ENCODE results near the gene CAMP.

CAMP gene, protein sequence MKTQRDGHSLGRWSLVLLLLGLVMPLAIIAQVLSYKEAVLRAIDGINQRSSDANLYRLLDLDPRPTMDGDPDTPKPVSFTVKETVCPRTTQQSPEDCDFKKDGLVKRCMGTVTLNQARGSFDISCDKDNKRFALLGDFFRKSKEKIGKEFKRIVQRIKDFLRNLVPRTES

DNA sequence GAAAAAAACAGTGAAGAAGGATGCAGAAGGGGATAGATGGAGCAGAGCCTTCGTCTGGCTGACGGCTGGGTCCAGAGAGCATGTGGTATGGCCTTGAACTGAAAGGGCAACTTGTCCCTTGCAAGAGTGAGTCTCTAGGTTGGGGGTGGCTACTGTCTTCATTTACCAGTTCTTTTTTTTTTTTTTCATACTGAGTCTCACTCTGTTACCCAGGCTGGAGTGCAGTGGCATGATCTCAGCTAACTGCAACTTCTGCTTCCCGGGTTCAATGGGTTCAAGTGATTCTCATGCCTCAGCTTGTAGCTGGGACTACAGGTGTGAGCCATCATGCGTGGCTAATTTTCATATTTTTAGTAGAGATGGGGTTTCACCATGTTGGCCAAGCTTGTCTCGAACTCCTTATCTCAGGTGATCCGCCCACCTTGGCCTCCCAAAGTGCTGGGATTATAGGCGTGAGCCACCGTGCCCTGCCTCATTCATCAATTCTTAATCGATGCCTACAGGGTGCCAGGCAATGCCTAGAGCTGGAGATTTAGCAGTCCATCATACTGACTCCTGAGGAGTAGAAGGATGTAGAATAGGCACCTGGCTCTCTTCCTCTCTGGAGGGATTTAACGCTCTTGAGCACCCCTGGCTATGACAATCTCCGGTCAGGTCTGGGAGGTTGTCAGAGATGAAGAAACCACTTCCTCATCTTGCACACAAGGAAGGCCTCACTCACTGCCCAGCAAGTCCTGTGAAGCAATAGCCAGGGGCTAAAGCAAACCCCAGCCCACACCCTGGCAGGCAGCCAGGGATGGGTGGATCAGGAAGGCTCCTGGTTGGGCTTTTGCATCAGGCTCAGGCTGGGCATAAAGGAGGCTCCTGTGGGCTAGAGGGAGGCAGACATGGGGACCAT is at the start of gene CAMP:
Gene CAMP, plus strand, starts transcription at position 880 of the 898 bp plus-strand sequence. Its CDS starts 17 bp downstream, at position 897.
- no peaks in the 10 kb centered on the region for H3K9me3 Mint-ChIP-seq
- H3K36me3 Mint-ChIP-seq (ENCODE audit: low read depth): no peaks in the 10 kb centered on the region
- no peak within 1 kb of the TSS for H3K4me3 Mint-ChIP-seq
- H3K4me1 Mint-ChIP-seq (ENCODE audit: low read depth): peaks cover 5% of the 10 kb centered on the region
- no peak for DNase-seq (ENCODE audit: low spot score)
- H3K27ac Mint-ChIP-seq: no peak within 1 kb of the TSS
- H3K27me3 Mint-ChIP-seq (ENCODE audit: low read depth): peaks cover 8% of the 10 kb centered on the region

DNA sequence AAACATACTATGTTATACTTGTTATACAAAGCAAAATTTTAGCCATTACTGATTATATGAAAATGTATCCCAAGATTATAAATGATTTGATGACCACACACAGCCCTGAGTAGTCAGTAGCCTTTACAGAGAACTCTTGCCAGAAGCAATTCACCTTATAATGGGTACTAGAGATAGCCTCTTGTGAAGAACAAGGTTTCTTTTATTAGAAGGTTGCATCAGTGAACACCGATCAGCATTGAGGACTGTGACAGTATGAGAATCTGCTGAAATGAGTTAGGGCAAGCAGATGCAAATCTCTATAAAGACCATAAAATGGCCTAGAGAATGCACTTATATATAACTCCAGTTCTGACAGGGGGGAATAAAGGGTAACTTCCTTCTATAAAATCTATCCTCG is 45.2 kb upstream of the CAMP start:
- Mint-ChIP-seq H3K36me3 (ENCODE audit: low read depth) (peaks cover 69% of the 10 kb centered on the region), H3K9me3 (no peaks in the 10 kb centered on the region), H3K4me1 (ENCODE audit: low read depth) (peaks cover 16% of the 10 kb centered on the region), H3K27ac (no peak overlapping the region), H3K4me3 (no peak overlapping the region), H3K27me3 (ENCODE audit: low read depth) (no peaks in the 10 kb centered on the region)
- no peak for DNase-seq (ENCODE audit: low spot score)

DNA sequence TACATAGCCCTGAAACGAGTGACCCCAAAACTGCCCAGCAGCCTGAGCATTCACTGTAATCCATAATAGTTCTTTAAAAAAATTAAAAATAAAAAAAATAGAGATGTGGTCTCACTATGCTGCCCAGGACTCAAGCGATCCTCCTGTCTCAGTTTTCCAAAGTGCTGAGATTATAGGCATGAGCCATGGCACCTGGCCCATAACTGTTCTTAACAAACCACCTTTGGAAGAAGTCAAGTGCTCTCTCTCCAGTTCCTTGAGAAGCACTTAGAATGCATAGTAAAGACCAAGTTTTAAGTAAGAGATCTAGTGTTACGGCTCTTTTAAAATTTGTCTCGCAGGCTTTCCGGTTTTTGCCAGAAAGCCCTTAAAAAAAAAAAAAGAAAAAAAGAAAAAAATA is 43.3 kb upstream of the CAMP start:
- Mint-ChIP-seq H3K36me3 (ENCODE audit: low read depth) (peaks cover 67% of the 10 kb centered on the region), H3K9me3 (no peaks in the 10 kb centered on the region), H3K4me3 (no peak overlapping the region), H3K4me1 (ENCODE audit: low read depth) (peaks cover 16% of the 10 kb centered on the region), H3K27ac (no peak overlapping the region), H3K27me3 (ENCODE audit: low read depth) (no peaks in the 10 kb centered on the region)
- no peak for DNase-seq (ENCODE audit: low spot score)

DNA sequence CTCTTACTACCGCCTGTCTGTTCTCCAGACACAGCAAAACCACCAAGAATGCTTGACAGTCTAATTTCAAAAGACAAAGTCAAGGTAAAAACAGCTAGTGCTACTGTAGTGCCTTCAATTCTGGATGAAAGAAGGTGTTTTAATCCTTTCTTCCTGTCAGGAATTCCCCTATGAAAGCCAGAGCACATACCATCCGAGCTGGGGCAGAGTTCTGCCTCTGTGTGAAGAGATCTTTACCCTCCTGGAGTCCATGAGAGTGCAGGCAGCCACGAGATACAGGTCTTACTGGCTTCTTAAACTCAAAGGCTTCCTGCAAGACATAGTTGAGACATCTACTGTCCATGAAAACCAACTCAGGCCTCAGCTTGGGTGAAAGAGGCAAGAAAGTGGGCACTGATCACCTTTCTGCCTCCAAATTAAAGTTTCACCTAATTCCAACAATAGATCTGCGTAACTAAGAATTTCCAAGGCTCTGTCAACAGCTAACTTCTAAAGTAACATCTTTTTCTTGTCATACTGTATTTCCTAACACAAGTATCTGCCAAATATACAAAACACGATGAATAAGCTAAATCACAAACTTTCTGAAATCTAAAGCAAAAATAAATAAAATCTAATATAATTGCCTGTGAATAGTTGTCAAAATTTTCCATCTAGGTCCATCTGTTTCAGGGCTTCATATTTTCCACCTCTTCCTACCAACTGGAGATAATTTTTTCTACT is 42.6 kb upstream of the CAMP start:
- H3K9me3 Mint-ChIP-seq: no peaks in the 10 kb centered on the region
- no peaks in the 10 kb centered on the region for H3K27me3 Mint-ChIP-seq (ENCODE audit: low read depth)
- no peak overlapping the region for H3K4me3 Mint-ChIP-seq
- DNase-seq (ENCODE audit: low spot score): no peak
- H3K4me1 Mint-ChIP-seq (ENCODE audit: low read depth): peaks cover 21% of the 10 kb centered on the region
- no peak overlapping the region for H3K27ac Mint-ChIP-seq
- H3K36me3 Mint-ChIP-seq (ENCODE audit: low read depth): peaks cover 68% of the 10 kb centered on the region

DNA sequence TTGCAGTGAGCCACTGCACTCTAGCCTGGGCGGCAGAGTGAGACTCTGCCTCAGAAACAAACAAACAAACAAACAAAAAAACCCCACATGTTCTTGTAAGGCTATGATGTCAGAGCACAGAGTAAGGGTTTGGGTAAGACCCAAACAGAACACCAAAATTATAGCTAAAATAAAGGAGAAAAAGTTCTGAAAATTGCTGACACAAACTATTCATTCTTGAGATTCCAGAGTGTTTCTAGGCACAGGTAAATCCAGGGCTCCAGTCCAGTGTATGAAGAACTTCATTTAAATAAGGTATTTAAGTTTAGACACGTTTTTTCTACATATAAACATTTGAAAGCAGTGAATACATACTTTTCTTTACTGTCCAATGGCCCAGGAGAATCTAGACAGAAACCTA is 39.0 kb upstream of the CAMP start:
- no peak overlapping the region for H3K27ac Mint-ChIP-seq
- no peaks in the 10 kb centered on the region for H3K9me3 Mint-ChIP-seq
- no peaks in the 10 kb centered on the region for H3K27me3 Mint-ChIP-seq (ENCODE audit: low read depth)
- peaks cover 38% of the 10 kb centered on the region for H3K4me1 Mint-ChIP-seq (ENCODE audit: low read depth)
- no peak overlapping the region for H3K4me3 Mint-ChIP-seq
- peaks cover 62% of the 10 kb centered on the region for H3K36me3 Mint-ChIP-seq (ENCODE audit: low read depth)
- DNase-seq (ENCODE audit: low spot score): no peak

DNA sequence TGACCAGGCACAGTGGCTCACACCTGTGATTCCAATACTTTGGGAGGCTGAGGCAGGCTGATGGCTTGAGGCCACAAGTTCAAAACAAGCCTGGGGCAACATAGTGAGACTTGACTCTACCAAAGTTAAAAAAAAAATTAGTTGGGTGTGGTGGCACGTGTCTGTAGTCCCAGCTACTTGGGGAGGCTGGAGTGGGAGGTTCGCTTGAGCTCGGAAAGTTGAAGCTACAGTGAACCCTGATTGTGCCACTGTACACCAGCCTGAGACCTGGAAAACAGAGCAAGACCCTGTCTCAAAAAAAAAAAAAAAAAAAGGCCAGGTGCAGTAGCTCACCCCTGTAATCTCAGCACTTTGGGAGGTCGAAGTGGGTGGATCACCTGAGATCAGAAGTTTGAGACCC is 38.2 kb upstream of the CAMP start:
- Mint-ChIP-seq H3K4me1 (ENCODE audit: low read depth) (peaks cover 38% of the 10 kb centered on the region), H3K27me3 (ENCODE audit: low read depth) (no peaks in the 10 kb centered on the region), H3K9me3 (no peaks in the 10 kb centered on the region), H3K27ac (no peak overlapping the region), H3K4me3 (no peak overlapping the region), H3K36me3 (ENCODE audit: low read depth) (peaks cover 55% of the 10 kb centered on the region)
- DNase-seq (ENCODE audit: low spot score): no peak

DNA sequence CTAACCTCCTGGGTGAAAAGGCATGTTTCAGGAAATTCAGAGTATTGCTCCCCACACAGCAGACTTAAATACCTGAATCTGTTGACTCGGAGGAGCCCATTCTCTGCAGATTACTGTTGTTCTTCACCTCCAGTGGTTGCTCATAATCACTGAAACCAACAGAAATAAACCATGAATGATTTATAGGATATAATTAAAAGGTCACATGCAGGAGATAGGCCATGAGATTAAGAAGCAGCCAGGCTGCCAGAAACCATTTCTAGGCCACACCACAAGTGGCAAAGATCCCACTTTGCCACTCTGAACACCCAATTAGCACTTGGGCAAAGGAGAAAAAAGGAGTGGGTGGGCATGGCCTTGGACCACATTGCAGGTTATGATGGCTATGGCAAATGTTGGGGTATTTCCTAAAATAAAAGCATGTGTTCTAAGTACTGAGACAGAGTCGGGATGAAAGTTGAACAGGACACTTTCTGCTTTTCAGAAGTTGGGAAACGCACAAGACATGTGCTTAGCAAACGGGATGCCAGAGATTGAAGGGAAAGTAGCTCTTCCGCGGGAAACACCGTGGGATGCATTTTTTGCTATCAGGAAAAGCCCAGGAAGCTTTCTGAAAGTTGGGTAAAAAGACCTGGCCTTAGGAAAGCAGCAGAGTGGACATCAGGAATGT is 36.5 kb upstream of the CAMP start:
- peak overlapping the region; percentile 87 for H3K4me3 Mint-ChIP-seq
- DNase-seq (ENCODE audit: low spot score): no peak

DNA sequence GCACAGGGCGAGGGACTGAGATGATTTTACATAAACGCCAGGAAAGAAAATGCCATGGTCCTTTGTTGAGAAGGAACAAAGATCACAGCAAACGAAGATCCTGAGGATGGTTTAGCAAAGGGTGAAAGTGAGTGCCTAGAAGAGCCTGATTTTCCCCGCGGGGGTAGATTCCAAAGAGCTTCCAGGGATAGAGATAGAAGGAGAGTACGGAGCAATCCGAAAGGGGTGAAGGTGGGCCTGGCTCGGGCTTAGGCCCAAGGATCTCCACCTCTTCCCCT is 36.1 kb upstream of the CAMP start:
- no peak for DNase-seq (ENCODE audit: low spot score)
- peak overlapping the region; percentile 87 for H3K4me3 Mint-ChIP-seq
- peak overlapping the region; percentile 78 for H3K27ac Mint-ChIP-seq
- peaks cover 29% of the 10 kb centered on the region for H3K4me1 Mint-ChIP-seq (ENCODE audit: low read depth)
- H3K36me3 Mint-ChIP-seq (ENCODE audit: low read depth): peaks cover 41% of the 10 kb centered on the region
- no peaks in the 10 kb centered on the region for H3K9me3 Mint-ChIP-seq
- H3K27me3 Mint-ChIP-seq (ENCODE audit: low read depth): no peaks in the 10 kb centered on the region

More for the DNA sequence above, 36.5 kb upstream of the CAMP start:
- Mint-ChIP-seq H3K27me3 (ENCODE audit: low read depth) (no peaks in the 10 kb centered on the region), H3K36me3 (ENCODE audit: low read depth) (peaks cover 44% of the 10 kb centered on the region), H3K9me3 (no peaks in the 10 kb centered on the region), H3K4me1 (ENCODE audit: low read depth) (peaks cover 31% of the 10 kb centered on the region), H3K27ac (peak overlapping the region; percentile 78)

DNA sequence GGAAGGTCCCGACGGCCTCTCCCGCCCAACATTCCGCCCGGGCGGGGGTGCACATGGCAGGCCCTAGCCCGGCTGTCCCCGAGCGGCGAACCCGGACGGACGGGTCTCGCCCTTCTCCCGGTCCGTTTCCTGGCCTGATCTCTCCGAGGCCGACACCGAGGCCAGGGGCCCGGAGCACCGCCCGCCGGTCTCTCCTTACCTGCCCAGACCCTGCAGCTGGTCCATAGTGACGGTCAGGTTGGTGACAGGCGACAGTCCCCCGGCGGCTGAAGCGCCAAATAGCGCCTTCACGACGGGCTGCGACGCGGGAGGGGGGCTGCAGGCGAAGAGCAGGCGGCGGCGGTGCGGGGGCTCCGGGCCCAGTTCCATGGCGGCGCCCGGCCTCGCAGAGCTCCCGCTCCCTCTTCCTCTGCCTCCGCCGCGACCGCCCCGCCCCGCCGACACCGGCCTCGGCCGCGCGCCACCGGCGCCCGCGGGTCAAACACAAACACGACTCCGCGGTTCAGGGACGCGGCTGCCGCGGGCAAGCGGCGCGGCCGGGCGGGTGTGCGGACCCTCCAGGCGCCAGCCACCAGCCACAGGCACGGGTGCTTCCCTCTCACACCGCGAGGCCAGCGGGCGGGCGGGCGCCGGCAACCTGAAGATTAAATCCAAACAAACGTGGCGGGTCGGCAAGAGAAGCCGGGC is 35.6 kb upstream of the CAMP start:
- peak overlapping the region; percentile 87 for H3K4me3 Mint-ChIP-seq
- H3K27me3 Mint-ChIP-seq (ENCODE audit: low read depth): no peaks in the 10 kb centered on the region
- peak; percentile 52 for DNase-seq (ENCODE audit: low spot score)
- peak overlapping the region; percentile 80 for H3K27ac Mint-ChIP-seq
- H3K4me1 Mint-ChIP-seq (ENCODE audit: low read depth): peaks cover 25% of the 10 kb centered on the region
- H3K9me3 Mint-ChIP-seq: no peaks in the 10 kb centered on the region
- H3K36me3 Mint-ChIP-seq (ENCODE audit: low read depth): peaks cover 36% of the 10 kb centered on the region

DNA sequence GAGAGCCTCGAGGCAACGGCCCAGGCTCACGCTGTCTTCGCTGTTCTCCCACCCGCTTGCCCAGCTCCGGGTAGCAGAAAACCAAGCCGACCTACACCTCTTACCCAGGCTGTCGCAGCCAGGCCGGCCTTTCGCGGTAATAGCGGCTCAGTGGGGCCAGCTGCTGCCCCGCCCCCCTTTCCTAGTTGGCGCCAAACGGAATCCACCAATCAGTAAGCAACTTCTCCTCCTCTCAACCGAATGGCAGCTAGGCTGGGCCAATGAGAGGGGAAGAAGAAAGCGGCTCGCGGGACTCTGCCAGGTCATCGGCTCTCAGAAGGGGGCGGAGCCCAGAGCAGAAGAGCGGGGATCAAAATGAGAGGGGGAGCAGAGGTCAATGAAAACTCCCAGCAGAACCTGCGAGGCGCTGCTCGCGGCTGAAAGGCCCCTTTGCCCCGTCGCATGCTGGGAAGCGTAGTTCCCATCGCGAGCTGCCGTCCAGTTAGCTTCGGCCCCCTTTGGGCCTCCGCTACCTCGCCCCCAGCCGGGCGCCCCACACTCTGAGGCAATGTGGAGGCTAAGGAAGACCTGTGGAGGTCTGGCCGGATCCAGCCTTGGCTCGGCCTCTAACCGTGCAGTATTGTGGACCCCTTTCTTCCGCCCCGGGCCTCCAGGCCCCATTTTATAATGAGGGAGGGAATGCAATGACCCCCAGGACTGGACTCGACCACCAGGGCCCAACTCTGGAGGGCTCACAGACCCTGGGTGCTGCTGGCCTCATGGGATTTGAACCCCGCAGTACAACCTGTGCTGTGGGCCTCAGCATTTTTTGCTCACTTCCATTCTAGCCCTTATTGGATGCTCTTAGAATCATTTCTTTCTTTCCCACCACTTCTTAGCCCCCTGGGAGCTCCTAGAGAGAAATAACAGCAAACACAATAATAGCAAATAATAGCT is 34.8 kb upstream of the CAMP start, which contains the start of gene CDC25A:
Gene CDC25A, minus strand, starts transcription at position 152 of the 936 bp plus-strand sequence. CDS start 470 bp downstream, outside the sequence.
- peak within 1 kb of the TSS; percentile 87 for H3K4me3 Mint-ChIP-seq

DNA sequence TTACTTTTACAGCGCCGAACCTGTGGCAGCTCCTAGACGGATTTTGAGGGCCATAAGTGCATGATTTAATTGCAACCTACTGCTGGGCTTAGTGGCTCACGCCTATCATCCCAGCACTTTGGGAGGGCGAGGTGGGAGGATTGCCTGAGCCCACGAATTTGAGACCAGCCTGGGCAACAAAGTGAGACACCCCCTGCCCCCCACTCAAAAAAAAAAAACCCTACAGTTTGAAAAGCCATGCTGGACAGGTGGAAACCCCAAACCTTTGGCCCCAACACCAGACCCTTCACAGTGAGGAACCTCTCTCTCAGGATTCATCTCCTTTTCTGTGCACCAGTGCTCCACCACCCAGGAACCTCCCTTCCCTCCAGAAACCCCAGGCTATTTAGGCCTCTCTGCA is 34.0 kb upstream of the CAMP start:
- H3K27me3 Mint-ChIP-seq (ENCODE audit: low read depth): peaks cover 3% of the 10 kb centered on the region
- H3K4me1 Mint-ChIP-seq (ENCODE audit: low read depth): peaks cover 26% of the 10 kb centered on the region

More for the DNA sequence above, 34.8 kb upstream of the CAMP start, which contains the start of gene CDC25A:
- peak within 1 kb of the TSS; percentile 80 for H3K27ac Mint-ChIP-seq
- DNase-seq (ENCODE audit: low spot score): peak; percentile 95
- H3K36me3 Mint-ChIP-seq (ENCODE audit: low read depth): peaks cover 30% of the 10 kb centered on the region
- H3K4me1 Mint-ChIP-seq (ENCODE audit: low read depth): peaks cover 25% of the 10 kb centered on the region
- no peaks in the 10 kb centered on the region for H3K9me3 Mint-ChIP-seq
- H3K27me3 Mint-ChIP-seq (ENCODE audit: low read depth): no peaks in the 10 kb centered on the region

DNA sequence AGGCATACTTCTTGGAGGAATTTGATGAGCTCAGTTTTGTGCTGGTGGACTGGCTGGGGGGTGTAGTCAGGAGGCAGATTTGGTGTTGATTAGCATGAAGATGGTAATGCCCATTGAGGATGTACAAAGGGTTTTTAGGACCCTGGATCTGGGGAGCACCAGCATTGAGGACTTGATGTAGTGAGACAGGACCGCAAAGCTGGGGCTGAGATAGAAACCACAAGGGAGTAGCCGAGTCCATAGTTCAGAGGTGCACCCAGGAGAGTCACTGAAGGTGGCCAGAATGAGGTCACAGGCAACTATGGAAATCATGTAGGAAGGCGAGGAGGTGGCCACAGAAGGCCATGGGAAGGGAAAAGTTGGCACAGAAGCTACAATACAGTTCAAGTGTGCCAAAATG is 32.4 kb upstream of the CAMP start:
- Mint-ChIP-seq H3K4me1 (ENCODE audit: low read depth) (peaks cover 18% of the 10 kb centered on the region), H3K9me3 (no peaks in the 10 kb centered on the region), H3K4me3 (no peak overlapping the region), H3K27me3 (ENCODE audit: low read depth) (peaks cover 3% of the 10 kb centered on the region), H3K36me3 (ENCODE audit: low read depth) (peaks cover 13% of the 10 kb centered on the region), H3K27ac (no peak overlapping the region)
- DNase-seq (ENCODE audit: low spot score): no peak

More for the DNA sequence above, 34.0 kb upstream of the CAMP start:
- H3K9me3 Mint-ChIP-seq: no peaks in the 10 kb centered on the region
- H3K4me3 Mint-ChIP-seq: no peak overlapping the region
- peaks cover 25% of the 10 kb centered on the region for H3K36me3 Mint-ChIP-seq (ENCODE audit: low read depth)
- DNase-seq (ENCODE audit: low spot score): no peak
- H3K27ac Mint-ChIP-seq: no peak overlapping the region

Data from T-helper 2 cell treated with Interferon-gamma antibody and Interleukin-4, amounts not matched to agents 5 μg/mL and 100 μg/mL, for 36 hours (primary cell).